Neutrophil (primary cell): ENCODE measurements around the gene CYP3A5.
"Not testable (repeated sequence)": the region's sequence is repeated elsewhere in the genome, so short reads cannot be mapped to it uniquely, and the experiment has no call there.

Experiments used
- H3K27ac ChIP-seq: fragments of 200-600 bp; sonication (generic); 2 replicates; pipeline ENCODE4 v1.5.1; 2016; ENCODE audit warnings: mild to moderate bottlenecking, moderate library complexity
- H3K27me3 ChIP-seq: fragments of 200-600 bp; sonication (generic); 2 replicates; pipeline ENCODE4 v1.6.0; 2016; ENCODE audit warnings: mild to moderate bottlenecking
- H3K36me3 ChIP-seq: fragments of 200-600 bp; sonication (generic); 2 replicates; pipeline ENCODE4 v1.5.1; 2017
- H3K4me1 ChIP-seq, 2 experiments: fragments of 200-600 bp in 1 of 2; sonication (generic) in 1 of 2; 1 replicate in 1 of 2; 2 replicates in 1 of 2; pipeline versions ENCODE4 v1.5.1 to v1.6.1; 2013 to 2016; ENCODE audit warnings: low read depth in 1 of 2, low read length in 1 of 2, mild to moderate bottlenecking in 1 of 2, moderate library complexity in 1 of 2; ENCODE audit not compliant: control insufficient read depth in 1 of 2, insufficient read depth in 1 of 2
- H3K4me3 ChIP-seq, 2 experiments: fragments of 200-600 bp in 1 of 2; sonication (generic) in 1 of 2; 1 replicate in 1 of 2; 2 replicates in 1 of 2; pipeline ENCODE4 v1.5.1; 2013 to 2016; ENCODE audit warnings: low read depth in 1 of 2, low read length in 1 of 2, mild to moderate bottlenecking in 1 of 2, moderate library complexity in 1 of 2
- H3K9me3 ChIP-seq: fragments of 200-600 bp; sonication (generic); 2 replicates; pipeline ENCODE4 v1.5.1; 2016
- CTCF ChIP-seq: fragments of 200-600 bp; sonication (generic); IDR thresholded peaks from 2 replicates; pipeline ENCODE4 v1.5.1; 2016; ENCODE audit warnings: antibody characterized with exemption

Gene CYP3A5

GRCh38 chr7:99679400-99680191 lies at the start of gene CYP3A5:
Gene CYP3A5 (minus strand): TSS chr7:99679996. CDS start chr7:99679896, 100 bp downstream.
- H3K27ac ChIP-seq = no peak within 1 kb of the TSS
- no peak within 1 kb of the TSS for H3K4me3 ChIP-seq
- H3K36me3 ChIP-seq = no peaks in the 10 kb centered on the region
- no peaks in the 10 kb centered on the region for H3K4me1 ChIP-seq
- no peaks in the 10 kb centered on the region for H3K9me3 ChIP-seq
- H3K27me3 ChIP-seq = peaks cover 3% of the 10 kb centered on the region
- no peak for TF ChIP-seq CTCF

GRCh38 chr7:99728615-99729014 lies 48.8 kb upstream of the CYP3A5 start:
- TF ChIP-seq CTCF = no peak
- Histone ChIP-seq H3K4me1 (peaks cover 22 to 23% of the 10 kb centered on the region in 2 experiments), H3K4me3 (no peak overlapping the region), H3K9me3 (no peaks in the 10 kb centered on the region), H3K27ac (no peak overlapping the region), H3K36me3 (no peaks in the 10 kb centered on the region), H3K27me3 (no peaks in the 10 kb centered on the region)

GRCh38 chr7:99723201-99723600 lies 43.4 kb upstream of the CYP3A5 start:
- H3K36me3 ChIP-seq, H3K9me3 ChIP-seq, H3K4me3 ChIP-seq, H3K27me3 ChIP-seq, H3K27ac ChIP-seq: not testable (repeated sequence)
- H3K4me1 ChIP-seq = peaks cover 26 to 27% of the 10 kb centered on the region in 2 experiments

- H3K27me3 ChIP-seq = no peaks in the 10 kb centered on the region
These were observed 41.2 kb upstream of the CYP3A5 start for GRCh38 chr7:99720800-99721595.

GRCh38 chr7:99719996-99720769 lies 40.4 kb upstream of the CYP3A5 start:
- TF ChIP-seq CTCF = no peak

More at GRCh38 chr7:99720800-99721595, 41.2 kb upstream of the CYP3A5 start:
- Histone ChIP-seq H3K36me3 (no peaks in the 10 kb centered on the region), H3K4me3 (no peak overlapping the region), H3K27ac (no peak overlapping the region), H3K9me3 (no peaks in the 10 kb centered on the region), H3K4me1 (peaks cover 26 to 27% of the 10 kb centered on the region in 2 experiments)
- no peak for TF ChIP-seq CTCF

More at GRCh38 chr7:99719996-99720769, 40.4 kb upstream of the CYP3A5 start:
- H3K27ac ChIP-seq = no peak overlapping the region
- H3K4me3 ChIP-seq = no peak overlapping the region
- no peaks in the 10 kb centered on the region for H3K27me3 ChIP-seq
- no peaks in the 10 kb centered on the region for H3K9me3 ChIP-seq
- peaks cover 26 to 27% of the 10 kb centered on the region in 2 experiments for H3K4me1 ChIP-seq
- H3K36me3 ChIP-seq = no peaks in the 10 kb centered on the region
